AML-193 (cell line): ENCODE results near the gene KLK6.
"Not testable (repeated sequence)": the region's sequence is repeated elsewhere in the genome, so short reads cannot be mapped to it uniquely, and the experiment has no call there.

Source experiments
- DNase-seq, 2 experiments: peaks; one replicate each; lab custom pipeline; 2025; lab: John Stamatoyannopoulos, UW

The KLK6 gene

DNA sequence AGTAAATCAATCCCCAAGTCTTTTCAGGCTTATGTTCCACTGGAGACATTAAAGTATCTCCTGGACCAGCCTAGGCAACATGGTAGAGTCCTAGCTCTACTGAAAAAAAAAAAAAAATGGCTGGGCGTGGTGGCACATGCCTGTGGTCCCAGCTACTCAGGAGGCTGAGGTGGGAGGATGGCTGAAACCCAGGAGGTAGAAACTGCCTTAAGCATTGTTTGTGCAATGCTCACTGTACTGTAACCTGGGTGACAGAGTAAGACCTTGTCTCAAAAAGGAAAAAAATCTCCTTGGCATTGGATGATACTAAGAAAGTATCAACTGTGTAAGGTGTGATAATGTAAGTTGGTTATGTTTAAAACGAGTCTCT lies 23.3 kb upstream of the KLK6 start:
- no peak for DNase-seq

DNA sequence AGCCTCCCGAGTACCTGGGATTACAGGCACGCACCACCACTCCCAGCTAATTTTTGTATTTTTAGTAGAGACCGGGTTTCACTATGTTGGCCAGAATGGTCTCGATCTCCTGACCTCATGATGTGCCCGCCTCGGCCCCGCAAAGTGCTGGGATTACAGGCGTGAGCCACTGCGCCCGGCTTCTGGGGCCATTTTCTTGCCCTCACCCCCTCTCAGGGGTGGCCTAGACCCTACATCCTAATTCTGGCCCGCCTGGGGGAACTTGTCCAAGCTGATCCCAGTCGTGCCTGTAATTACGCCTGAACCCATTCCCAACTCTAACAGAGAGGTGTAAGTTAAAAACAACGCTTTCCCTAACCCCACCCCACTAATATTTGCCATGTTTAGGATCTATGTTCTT lies 15.0 kb upstream of the KLK6 start:
- DNase-seq = not testable (repeated sequence)

DNA sequence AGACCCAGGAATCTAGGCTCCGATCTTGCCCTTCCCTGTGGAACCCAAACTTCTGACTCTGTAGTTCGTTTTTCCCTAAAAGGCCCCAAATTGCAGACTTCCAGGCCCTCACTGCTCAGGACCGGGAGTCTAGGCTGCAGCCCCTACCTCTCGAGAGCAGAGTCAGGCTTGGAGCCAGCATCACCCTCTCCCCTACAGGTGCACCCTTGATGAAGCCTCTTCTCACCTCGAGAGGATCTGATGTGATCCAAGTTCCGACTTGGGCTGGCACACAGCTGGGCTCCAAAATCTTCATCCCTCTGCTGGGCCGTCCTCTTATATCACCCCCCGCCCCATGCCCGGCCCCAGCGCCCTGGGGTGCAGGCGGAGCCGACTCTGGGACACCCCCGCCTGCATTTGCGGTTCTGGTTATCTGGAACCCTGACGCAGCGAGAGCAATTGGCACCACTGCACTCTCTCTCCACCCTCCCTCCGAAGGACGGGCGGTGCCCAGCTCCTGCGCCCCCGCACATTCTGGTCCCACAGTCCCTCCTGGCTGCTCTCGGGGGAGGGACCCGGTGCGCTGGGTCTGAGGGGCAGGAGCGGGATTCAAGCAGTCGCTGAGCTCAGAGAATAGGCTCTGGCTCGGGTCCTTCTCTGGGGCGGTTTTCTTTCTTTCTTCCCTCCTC lies 14.4 kb upstream of the KLK6 start, which contains the start of gene KLK7:
KLK7 (minus strand) TSS at position 293 of the 668 bp plus-strand sequence. CDS start 1,518 bp downstream, outside the sequence.
- DNase-seq = no peak

DNA sequence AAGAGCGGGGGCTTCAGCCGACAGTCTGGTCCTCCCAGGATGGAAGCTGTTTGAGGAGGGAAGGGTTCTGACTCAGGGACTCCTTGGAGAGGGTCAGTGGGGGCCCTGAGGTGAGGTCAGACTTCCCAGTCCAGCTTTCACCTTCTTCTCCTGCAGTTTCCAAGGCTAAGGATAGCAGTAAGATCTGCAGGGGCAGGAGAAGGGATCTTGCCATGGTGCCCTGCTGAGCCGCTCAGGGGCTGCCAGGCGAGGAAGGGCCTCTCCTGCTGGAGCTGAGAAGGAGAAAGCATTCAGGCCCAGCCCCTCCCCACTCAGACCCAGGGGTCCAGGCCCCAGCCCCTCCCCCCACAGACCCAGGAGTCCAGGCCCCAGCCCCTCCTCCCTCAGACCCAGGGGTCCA lies 12.8 kb upstream of the KLK6 start:
- DNase-seq = no peak

GRCh38 chr19:50981587-50982146 lies 12.3 kb upstream of the KLK6 start:
- DNase-seq = no peak

- DNase-seq = no peak
Observed at GRCh38 chr19:50980208-50980607, 10.8 kb upstream of the KLK6 start.

DNA sequence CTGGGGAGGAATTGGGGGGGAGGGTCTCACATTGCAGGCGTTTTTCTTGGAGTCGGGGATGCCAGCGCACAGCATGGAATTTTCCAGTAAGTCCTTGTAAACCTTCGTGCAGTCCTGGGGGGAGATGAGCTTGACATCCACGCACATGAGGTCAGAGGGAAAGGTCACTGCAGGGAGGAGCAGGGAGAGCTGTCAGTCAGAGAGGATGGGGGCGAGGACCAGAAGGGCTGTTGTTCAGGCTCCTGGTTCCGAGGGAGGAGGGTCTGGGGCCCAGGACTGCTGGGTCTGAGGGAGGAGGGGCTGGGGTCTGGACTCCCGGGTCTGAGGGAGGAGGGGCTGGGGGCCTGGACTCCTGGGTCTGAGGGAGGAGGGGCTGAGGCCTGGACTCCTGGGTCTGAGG lies 10.4 kb upstream of the KLK6 start:
- no peak for DNase-seq

- DNase-seq = no peak
Observed at GRCh38 chr19:50978772-50979390, 9.5 kb upstream of the KLK6 start.

- DNase-seq = no peak
Observed at GRCh38 chr19:50977626-50978025, 8.2 kb upstream of the KLK6 start.

DNA sequence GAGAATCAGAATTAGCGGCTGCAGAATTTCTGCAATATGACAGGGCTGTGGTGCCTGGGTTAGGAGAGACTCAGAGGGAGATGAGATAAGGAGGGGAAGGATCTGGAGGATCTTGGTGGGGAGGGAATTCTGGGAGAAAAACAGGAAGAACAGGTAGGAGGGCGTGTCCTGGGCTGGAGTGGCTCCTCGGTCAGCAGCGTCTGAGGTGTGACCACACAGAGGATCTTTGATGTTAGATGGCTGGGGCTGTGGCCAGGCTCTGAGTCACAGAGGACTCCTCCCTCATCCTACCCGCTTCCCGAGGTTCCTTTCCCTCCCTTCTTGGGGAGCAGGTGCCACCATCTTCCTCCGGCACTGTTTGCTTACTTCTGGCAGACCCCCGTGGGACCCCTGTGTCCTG lies 6.4 kb upstream of the KLK6 start:
- no peak for DNase-seq

GRCh38 chr19:50974702-50975556 lies 5.5 kb upstream of the KLK6 start:
- DNase-seq = no peak

GRCh38 chr19:50972795-50973376 lies 3.5 kb upstream of the KLK6 start:
- DNase-seq = no peak

GRCh38 chr19:50969810-50970209 lies 419 bp upstream of the KLK6 start:
- DNase-seq = not testable (repeated sequence)

GRCh38 chr19:50968716-50969412 lies 527 bp downstream of the KLK6 start:
- no peak for DNase-seq

- DNase-seq = no peak
Observed at GRCh38 chr19:50967929-50968715, 1.3 kb downstream of the KLK6 start.

DNA sequence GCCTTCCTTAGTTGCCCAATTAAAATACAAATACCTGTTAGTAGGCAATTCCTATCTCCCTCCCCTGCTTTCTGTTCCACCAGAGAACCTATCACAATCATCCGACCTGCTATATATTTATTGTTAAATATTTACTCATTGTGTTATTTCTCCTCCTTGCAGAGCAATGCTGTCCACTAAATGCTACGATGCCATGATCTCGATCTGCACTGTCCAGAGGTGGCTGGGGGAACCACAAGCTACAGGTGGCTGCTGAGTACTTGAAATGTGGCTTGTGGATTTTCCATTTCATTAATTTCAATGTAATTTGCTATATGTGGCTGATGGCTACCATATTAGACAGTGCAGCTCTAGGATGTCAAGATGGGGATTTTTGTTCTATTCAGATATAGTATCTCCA lies 5.1 kb downstream of the KLK6 start:
- DNase-seq = no peak

DNA sequence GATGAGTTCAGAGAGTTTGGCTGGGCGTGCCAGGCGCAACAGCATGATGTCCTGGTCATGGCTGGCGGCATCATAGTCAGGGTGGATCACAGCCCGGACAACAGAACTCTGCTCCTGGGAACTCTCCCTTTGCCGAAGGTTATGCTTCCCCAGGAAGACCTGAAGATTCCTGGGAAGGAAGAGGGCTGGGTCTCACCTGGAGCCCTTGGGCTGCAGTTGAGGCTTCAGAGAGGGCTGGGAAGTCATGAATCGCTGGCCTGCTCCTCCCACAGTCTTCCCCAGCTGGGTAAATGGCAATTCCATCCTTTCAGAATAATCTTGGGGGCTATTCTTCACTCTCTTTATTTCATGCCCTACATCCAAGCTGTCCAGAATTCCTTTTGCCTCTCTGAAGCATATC lies 6.0 kb downstream of the KLK6 start:
- DNase-seq = no peak

DNA sequence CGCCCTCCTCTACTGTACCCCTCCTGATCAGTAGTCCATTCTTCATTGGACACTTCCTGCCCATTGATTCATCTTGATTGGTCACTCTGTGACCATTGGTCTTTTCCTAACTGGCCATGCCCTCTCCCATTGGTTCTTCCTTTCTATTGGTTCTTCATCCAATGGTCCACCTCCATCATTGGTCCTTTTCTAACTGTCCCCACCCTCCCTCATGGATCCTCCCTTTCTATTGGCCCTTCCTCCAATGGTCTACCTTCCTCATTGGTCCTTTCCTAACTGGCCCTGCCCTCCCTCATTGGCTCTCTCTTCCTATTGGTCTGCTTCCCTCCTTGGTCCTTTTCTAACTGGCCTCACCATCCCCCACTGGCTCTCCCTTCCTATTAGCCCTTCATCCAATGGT lies 7.1 kb downstream of the KLK6 start:
- DNase-seq = no peak

GRCh38 chr19:50959731-50960500 lies 9.5 kb downstream of the KLK6 start:
- no peak for DNase-seq

DNA sequence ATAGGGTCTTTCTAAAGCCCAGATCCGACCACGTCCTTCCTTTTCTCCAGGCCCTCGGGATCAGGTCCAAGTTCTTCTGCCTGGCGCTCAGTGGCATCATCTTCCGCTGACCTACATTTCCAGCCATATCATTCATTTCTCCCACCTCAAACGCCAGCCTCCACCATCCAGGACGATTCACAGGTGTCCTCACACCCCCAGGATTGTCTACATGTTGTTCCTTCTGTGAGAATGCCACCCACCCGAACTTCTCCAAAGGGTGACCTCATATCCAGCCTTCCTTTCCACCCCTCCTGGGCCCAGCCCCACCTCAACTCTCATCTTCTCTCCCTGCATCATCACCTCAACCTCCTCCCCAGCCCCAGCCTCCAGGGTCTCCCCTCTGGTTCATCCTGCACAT lies 11.8 kb downstream of the KLK6 start:
- no peak for DNase-seq
